HCT116 (cell line): ENCODE data around the gene ZCCHC17.

Source experiments
- EZH2 ChIP-seq: fragments of 200-600 bp; sonication (generic); IDR thresholded peaks from 2 replicates; pipeline ENCODE4 v1.6.1; 2017; ENCODE audit warnings: antibody characterized with exemption, mixed run types
- TF ChIP-seq, protein P1 (sequence below): IDR thresholded peaks from 2 replicates; pipeline ENCODE4 v1.6.1; 2012; ENCODE audit warnings: low read depth
- TF ChIP-seq, protein P2 (sequence below), 3 experiments: fragments of 200-600 bp in 1 of 3; sonication (generic) in 1 of 3; IDR thresholded peaks in 2 of 3; conservative IDR thresholded peaks in 1 of 3; 2 replicates each; pipeline ENCODE4 v1.5.1; 2012 to 2017; ENCODE audit warnings: low read depth in 2 of 3, low read length in 2 of 3, antibody characterized with exemption in 1 of 3, borderline replicate concordance in 1 of 3, control low read depth in 1 of 3, mild to moderate bottlenecking in 1 of 3, mixed read lengths in 1 of 3, mixed run types in 1 of 3, moderate library complexity in 1 of 3; ENCODE audit not compliant: insufficient read depth in 1 of 3
- TF ChIP-seq, protein P3 (sequence below): IDR thresholded peaks from 2 replicates; pipeline ENCODE4 v1.6.1; 2012

DNA sequence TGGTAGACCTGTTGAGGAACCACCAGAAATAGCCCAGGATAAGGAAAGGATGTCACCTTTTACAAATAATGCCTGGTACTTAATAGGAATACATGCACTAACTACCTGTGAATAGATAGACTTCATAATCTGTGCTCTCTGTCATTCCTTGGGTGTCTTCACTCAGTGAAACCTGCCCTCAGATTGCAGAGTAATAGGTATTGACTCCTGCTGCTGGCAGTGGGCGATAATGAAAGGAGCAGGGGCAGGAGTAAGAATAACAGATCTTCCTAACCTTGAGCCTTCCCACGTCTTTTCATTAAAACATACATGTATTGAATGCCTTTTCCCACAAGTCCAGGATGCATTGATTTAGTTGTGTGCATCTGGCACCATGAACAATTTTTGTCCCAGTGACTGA lies 59.6 kb downstream of the ZCCHC17 start:
- TF ChIP-seq, protein P1, sequence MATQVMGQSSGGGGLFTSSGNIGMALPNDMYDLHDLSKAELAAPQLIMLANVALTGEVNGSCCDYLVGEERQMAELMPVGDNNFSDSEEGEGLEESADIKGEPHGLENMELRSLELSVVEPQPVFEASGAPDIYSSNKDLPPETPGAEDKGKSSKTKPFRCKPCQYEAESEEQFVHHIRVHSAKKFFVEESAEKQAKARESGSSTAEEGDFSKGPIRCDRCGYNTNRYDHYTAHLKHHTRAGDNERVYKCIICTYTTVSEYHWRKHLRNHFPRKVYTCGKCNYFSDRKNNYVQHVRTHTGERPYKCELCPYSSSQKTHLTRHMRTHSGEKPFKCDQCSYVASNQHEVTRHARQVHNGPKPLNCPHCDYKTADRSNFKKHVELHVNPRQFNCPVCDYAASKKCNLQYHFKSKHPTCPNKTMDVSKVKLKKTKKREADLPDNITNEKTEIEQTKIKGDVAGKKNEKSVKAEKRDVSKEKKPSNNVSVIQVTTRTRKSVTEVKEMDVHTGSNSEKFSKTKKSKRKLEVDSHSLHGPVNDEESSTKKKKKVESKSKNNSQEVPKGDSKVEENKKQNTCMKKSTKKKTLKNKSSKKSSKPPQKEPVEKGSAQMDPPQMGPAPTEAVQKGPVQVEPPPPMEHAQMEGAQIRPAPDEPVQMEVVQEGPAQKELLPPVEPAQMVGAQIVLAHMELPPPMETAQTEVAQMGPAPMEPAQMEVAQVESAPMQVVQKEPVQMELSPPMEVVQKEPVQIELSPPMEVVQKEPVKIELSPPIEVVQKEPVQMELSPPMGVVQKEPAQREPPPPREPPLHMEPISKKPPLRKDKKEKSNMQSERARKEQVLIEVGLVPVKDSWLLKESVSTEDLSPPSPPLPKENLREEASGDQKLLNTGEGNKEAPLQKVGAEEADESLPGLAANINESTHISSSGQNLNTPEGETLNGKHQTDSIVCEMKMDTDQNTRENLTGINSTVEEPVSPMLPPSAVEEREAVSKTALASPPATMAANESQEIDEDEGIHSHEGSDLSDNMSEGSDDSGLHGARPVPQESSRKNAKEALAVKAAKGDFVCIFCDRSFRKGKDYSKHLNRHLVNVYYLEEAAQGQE = no peak
- TF ChIP-seq, protein P2, sequence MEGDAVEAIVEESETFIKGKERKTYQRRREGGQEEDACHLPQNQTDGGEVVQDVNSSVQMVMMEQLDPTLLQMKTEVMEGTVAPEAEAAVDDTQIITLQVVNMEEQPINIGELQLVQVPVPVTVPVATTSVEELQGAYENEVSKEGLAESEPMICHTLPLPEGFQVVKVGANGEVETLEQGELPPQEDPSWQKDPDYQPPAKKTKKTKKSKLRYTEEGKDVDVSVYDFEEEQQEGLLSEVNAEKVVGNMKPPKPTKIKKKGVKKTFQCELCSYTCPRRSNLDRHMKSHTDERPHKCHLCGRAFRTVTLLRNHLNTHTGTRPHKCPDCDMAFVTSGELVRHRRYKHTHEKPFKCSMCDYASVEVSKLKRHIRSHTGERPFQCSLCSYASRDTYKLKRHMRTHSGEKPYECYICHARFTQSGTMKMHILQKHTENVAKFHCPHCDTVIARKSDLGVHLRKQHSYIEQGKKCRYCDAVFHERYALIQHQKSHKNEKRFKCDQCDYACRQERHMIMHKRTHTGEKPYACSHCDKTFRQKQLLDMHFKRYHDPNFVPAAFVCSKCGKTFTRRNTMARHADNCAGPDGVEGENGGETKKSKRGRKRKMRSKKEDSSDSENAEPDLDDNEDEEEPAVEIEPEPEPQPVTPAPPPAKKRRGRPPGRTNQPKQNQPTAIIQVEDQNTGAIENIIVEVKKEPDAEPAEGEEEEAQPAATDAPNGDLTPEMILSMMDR (IDR thresholded peaks at IDR 0.05 in 2 of 3, conservative IDR thresholded peaks at IDR 0.05 in 1 of 3; ENCODE audit: borderline replicate concordance in 1 of 3, insufficient read depth in 1 of 3, low read depth in 2 of 3, low read length in 2 of 3) = no peak
- TF ChIP-seq, protein P3, sequence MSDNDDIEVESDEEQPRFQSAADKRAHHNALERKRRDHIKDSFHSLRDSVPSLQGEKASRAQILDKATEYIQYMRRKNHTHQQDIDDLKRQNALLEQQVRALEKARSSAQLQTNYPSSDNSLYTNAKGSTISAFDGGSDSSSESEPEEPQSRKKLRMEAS = no peak
- no peak for TF ChIP-seq EZH2
